ENCODE measurements around the gene GALNT2. TPM values are rescaled to one million over a fixed set of nuclear protein-coding genes. Genes with fewer than 3 reads are reported as not detected.
A peak's percentile ranks its signal among the peaks of the same experiment; 100 is the strongest.

Gene GALNT2
- total and polyA plus RNA-seq, 4 experiments from 2014 or later: 11.5 to 20.9 (median 15.8) TPM

DNA sequence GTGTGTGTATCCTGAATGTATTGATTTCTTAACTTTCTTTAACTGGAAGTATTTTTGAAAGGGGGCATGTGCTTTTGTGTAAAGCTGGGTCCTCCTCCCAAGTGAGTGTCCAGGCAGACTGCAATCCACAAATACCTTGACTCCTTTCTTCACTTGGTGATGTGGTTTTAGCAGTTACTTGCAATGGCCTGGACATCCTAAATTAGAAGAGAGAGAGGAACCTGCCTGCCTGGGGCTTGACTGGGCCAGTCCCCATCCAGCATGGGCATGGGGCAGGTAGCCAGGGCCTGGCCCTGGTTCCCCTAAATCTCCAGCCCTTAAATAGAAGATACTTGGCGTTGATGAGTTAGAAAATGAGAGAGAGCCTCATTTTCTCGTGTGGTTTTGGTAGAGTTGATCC is 199.4 kb downstream of the GALNT2 start:
- Histone ChIP-seq H3K4me1 (ENCODE audit: insufficient read depth, low read length) (peaks cover 15% of the 10 kb centered on the region), H3K9me3 (ENCODE audit: control insufficient read depth in 1 of 2, low read length in 2 of 2) (no peaks in the 10 kb centered on the region), H3K4me3 (ENCODE audit: low read length in 2 of 2) (no peak overlapping the region), H3K27me3 (ENCODE audit: insufficient read depth, low read length) (no peaks in the 10 kb centered on the region), H3K27ac (ENCODE audit: low read depth, low read length) (no peak overlapping the region), H3K36me3 (ENCODE audit: insufficient read depth, low read length) (peaks cover 15% of the 10 kb centered on the region)
- Mint-ChIP-seq H3K27me3 (no peaks in the 10 kb centered on the region), H3K9me3 (no peaks in the 10 kb centered on the region), H3K27ac (peak overlapping the region in 3 of 7 donors; percentile 17 to 60 (median 35)), H3K4me3 (no peak overlapping the region), H3K4me1 (peaks cover 5 to 20% (median 11%) of the 10 kb centered on the region in 4 donors), H3K36me3 (peaks cover 39 to 47% of the 10 kb centered on the region in 2 donors)
- POLR2A ChIA-PET (ENCODE audit: partially characterized antibody): no interaction called here
- intact Hi-C loops (cut with micrococcal nuclease): no loop called here
- CTCF ChIA-PET (ENCODE audit: partially characterized antibody): no interaction called here
- DNase-seq: no peak

DNA sequence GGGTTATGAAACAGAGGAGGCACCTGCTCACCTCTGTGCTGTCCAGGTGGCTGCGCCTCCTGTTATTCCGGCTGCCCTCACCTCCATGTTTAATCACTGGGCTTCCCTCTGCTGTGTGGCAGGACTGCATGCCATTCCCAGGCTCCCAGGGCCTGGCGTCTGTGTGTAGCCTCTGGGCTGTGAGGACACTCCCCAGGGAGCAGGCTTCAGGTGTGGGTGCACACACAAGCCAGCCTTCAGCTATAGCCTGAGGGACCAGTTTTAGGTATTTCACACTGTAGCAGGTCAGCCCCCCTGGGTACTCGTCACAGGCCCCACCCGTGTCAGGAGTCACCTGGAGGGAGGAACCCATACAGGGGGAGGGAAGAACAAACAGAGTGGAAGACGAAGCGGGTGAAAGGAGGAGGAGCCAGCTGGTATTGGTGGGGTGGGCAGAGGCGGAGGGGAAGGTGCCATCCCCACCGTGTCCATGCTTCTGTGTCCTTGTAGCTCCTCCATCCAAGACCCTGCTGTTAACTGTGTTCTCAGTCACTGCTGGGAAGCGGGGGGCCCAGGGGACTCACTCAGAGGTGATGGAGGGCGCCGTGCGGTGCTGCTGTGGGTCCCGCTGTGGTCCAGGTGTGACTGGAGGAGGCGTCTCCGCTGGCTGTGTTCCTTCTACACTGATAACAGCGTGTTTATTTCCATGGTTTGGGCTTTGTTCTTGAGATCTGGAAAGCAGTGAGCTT is 200.5 kb downstream of the GALNT2 start:
- H3K27me3 ChIP-seq (ENCODE audit: insufficient read depth, low read length): no peaks in the 10 kb centered on the region
- H3K9me3 ChIP-seq (ENCODE audit: control insufficient read depth in 1 of 2, low read length in 2 of 2): no peaks in the 10 kb centered on the region
- H3K36me3 ChIP-seq (ENCODE audit: insufficient read depth, low read length): peaks cover 15% of the 10 kb centered on the region
- no peak overlapping the region for H3K27ac ChIP-seq (ENCODE audit: low read depth, low read length)
- no peak overlapping the region for H3K4me3 ChIP-seq (ENCODE audit: low read length in 2 of 2)
- POLR2A ChIA-PET (ENCODE audit: partially characterized antibody): no interaction called here
- H3K9me3 Mint-ChIP-seq: no peaks in the 10 kb centered on the region
- H3K4me3 Mint-ChIP-seq: peak overlapping the region in 1 of 8 donors; percentile 15
- peak overlapping the region in 1 of 7 donors; percentile 62 for H3K27ac Mint-ChIP-seq
- H3K4me1 ChIP-seq (ENCODE audit: insufficient read depth, low read length): peaks cover 15% of the 10 kb centered on the region
- CTCF ChIA-PET (ENCODE audit: partially characterized antibody): no interaction called here
- no peaks in the 10 kb centered on the region for H3K27me3 Mint-ChIP-seq
- peaks cover 31 to 41% of the 10 kb centered on the region in 2 donors for H3K36me3 Mint-ChIP-seq
- DNase-seq: no peak
- intact Hi-C loops (cut with micrococcal nuclease): no loop called here
- peaks cover 5 to 21% (median 12%) of the 10 kb centered on the region in 4 donors for H3K4me1 Mint-ChIP-seq

DNA sequence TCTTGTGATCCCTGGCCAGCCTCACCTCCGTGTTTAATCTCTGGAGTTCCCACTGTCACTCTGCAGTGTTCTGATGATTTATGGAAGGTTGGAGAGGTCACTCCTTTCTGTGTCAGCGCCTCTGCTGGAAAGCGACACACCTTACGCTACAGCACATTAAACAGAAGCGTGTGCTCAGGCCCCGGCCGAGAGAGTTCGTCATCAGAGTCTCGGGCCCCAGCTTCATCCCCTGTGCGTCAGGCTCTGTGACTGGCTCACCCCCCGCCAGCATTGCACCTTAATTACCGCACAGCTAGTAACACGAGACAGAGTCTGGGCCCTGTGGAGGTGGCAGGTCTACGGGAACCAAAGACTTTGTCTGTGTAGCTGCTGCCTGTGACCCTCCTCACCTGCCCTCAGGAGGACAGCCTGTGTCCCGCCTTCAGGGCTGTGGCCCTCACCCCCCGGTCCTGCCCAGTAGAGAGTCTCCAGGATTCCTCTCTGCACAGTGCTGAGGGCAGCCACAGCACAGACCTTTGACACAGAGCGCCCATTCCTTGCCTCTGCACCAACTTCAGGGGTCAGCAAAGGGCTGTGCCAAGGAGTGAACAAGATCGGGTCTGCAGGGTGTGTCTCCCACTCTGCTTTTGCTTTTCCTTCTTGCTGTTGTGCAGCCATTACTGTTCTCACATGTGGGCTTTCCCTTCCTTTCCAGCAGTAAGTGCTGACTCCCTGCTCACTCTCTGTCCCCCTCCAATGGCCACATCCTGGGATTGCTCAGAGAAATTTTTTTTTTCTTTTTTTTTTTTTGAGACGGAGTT is 201.5 kb downstream of the GALNT2 start:
- Mint-ChIP-seq H3K4me3 (no peak overlapping the region), H3K36me3 (peaks cover 31 to 34% of the 10 kb centered on the region in 2 donors), H3K27me3 (no peaks in the 10 kb centered on the region), H3K9me3 (no peaks in the 10 kb centered on the region), H3K27ac (peak overlapping the region in 1 of 7 donors; percentile 4), H3K4me1 (peaks cover 5 to 22% (median 15%) of the 10 kb centered on the region in 4 donors)
- peaks cover 15% of the 10 kb centered on the region for H3K4me1 ChIP-seq (ENCODE audit: insufficient read depth, low read length)
- POLR2A ChIA-PET (ENCODE audit: partially characterized antibody): no interaction called here
- intact Hi-C loops (cut with micrococcal nuclease): no loop called here
- CTCF ChIA-PET (ENCODE audit: partially characterized antibody): no interaction called here
- no peak overlapping the region for H3K4me3 ChIP-seq (ENCODE audit: low read length in 2 of 2)
- H3K36me3 ChIP-seq (ENCODE audit: insufficient read depth, low read length): peaks cover 9% of the 10 kb centered on the region
- H3K9me3 ChIP-seq (ENCODE audit: control insufficient read depth in 1 of 2, low read length in 2 of 2): no peaks in the 10 kb centered on the region
- DNase-seq: no peak
- H3K27me3 ChIP-seq (ENCODE audit: insufficient read depth, low read length): no peaks in the 10 kb centered on the region
- no peak overlapping the region for H3K27ac ChIP-seq (ENCODE audit: low read depth, low read length)

GRCh38 chr1:230270185-230270558 is 203.1 kb downstream of the GALNT2 start:
- Mint-ChIP-seq H3K27ac (peak overlapping the region in 6 of 7 donors; percentile 19 to 77 (median 66)), H3K27me3 (no peaks in the 10 kb centered on the region), H3K4me3 (peak overlapping the region; percentile 2 to 84 (median 60)), H3K9me3 (no peaks in the 10 kb centered on the region), H3K36me3 (peaks cover 17 to 31% of the 10 kb centered on the region in 2 donors), H3K4me1 (peaks cover 8 to 31% (median 18%) of the 10 kb centered on the region in 4 donors)
- DNase-seq: no peak
- no peaks in the 10 kb centered on the region for H3K27me3 ChIP-seq (ENCODE audit: insufficient read depth, low read length)
- H3K4me3 ChIP-seq (ENCODE audit: low read length in 2 of 2): no peak overlapping the region
- no peak overlapping the region for H3K27ac ChIP-seq (ENCODE audit: low read depth, low read length)
- peaks cover 4% of the 10 kb centered on the region for H3K36me3 ChIP-seq (ENCODE audit: insufficient read depth, low read length)
- H3K4me1 ChIP-seq (ENCODE audit: insufficient read depth, low read length): peaks cover 15% of the 10 kb centered on the region
- intact Hi-C loops (cut with micrococcal nuclease): no loop called here
- POLR2A ChIA-PET (ENCODE audit: partially characterized antibody): interaction anchor here (0.7 kb wide), 1 partner anchor 11 kb away, joined by 3 read pairs; no protein-coding TSS in a partner anchor
- H3K9me3 ChIP-seq (ENCODE audit: control insufficient read depth in 1 of 2, low read length in 2 of 2): no peaks in the 10 kb centered on the region
- CTCF ChIA-PET (ENCODE audit: partially characterized antibody): interaction anchor here (1.0 kb wide), 1 partner anchor 15 kb away, joined by 3 read pairs; no protein-coding TSS in a partner anchor

DNA sequence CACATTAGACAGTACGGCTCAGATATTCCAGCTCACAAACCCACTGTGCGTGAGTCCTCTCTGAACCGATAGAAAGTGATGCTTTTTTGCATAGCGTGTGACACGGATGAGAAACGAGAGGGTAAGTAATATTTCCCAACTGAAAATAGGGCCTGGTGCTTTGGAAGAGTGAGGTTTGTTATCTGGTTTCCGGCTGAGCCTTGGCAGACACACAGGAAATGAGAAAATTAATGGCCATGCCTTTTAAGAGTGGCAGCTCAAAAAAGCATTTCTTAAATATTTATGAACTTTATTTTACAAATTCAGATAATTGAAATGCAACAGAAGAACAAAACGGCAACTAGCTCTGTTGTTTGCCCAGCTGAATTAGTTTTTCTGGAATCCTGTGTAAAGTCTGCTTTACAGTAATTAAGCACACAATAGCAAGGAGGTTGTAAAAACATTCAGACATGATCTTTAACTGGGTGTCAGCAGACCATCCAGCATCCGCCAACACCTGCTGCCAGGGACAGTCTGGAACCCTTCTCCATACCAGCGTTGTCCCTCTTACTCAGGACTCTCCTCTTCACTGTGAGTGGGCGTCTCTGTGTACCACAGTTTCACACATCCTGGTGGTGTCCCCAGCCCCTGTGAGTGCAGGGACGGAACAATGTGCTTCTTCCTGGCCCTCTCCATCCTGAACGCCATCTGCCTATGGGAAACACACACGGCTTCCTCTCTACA is 203.7 kb downstream of the GALNT2 start:
- Histone ChIP-seq H3K4me1 (ENCODE audit: insufficient read depth, low read length) (peaks cover 15% of the 10 kb centered on the region), H3K27ac (ENCODE audit: low read depth, low read length) (no peak overlapping the region), H3K27me3 (ENCODE audit: insufficient read depth, low read length) (no peaks in the 10 kb centered on the region), H3K36me3 (ENCODE audit: insufficient read depth, low read length) (peaks cover 4% of the 10 kb centered on the region), H3K4me3 (ENCODE audit: low read length in 2 of 2) (no peak overlapping the region), H3K9me3 (ENCODE audit: control insufficient read depth in 1 of 2, low read length in 2 of 2) (no peaks in the 10 kb centered on the region)
- Mint-ChIP-seq H3K4me1 (peaks cover 8 to 31% (median 18%) of the 10 kb centered on the region in 4 donors), H3K36me3 (peaks cover 16 to 30% of the 10 kb centered on the region in 2 donors), H3K9me3 (no peaks in the 10 kb centered on the region), H3K4me3 (peak overlapping the region; percentile 2 to 84 (median 60)), H3K27me3 (no peaks in the 10 kb centered on the region), H3K27ac (peak overlapping the region; percentile 33 to 77 (median 69))
- no peak for DNase-seq
- CTCF ChIA-PET (ENCODE audit: partially characterized antibody): interaction anchor here (1.0 kb wide), 1 partner anchor 21 kb away, joined by 3 read pairs; no protein-coding TSS in a partner anchor
- POLR2A ChIA-PET (ENCODE audit: partially characterized antibody): interaction anchor here (0.7 kb wide), 1 partner anchor 11 kb away, joined by 3 read pairs; no protein-coding TSS in a partner anchor
- intact Hi-C loops (cut with micrococcal nuclease): no loop called here

GRCh38 chr1:230271300-230272035 is 204.4 kb downstream of the GALNT2 start:
- Histone ChIP-seq H3K4me3 (ENCODE audit: low read length in 2 of 2) (no peak overlapping the region), H3K9me3 (ENCODE audit: control insufficient read depth in 1 of 2, low read length in 2 of 2) (no peaks in the 10 kb centered on the region), H3K27me3 (ENCODE audit: insufficient read depth, low read length) (no peaks in the 10 kb centered on the region), H3K4me1 (ENCODE audit: insufficient read depth, low read length) (peaks cover 15% of the 10 kb centered on the region), H3K36me3 (ENCODE audit: insufficient read depth, low read length) (peaks cover 7% of the 10 kb centered on the region), H3K27ac (ENCODE audit: low read depth, low read length) (no peak overlapping the region)
- H3K27ac Mint-ChIP-seq: peak overlapping the region in 5 of 7 donors; percentile 9 to 71 (median 63)
- CTCF ChIA-PET (ENCODE audit: partially characterized antibody): interaction anchor here (0.6 to 1.0 kb wide), 2 partner anchors 20 to 25 kb away, joined by 3 read pairs; no protein-coding TSS in a partner anchor
- H3K27me3 Mint-ChIP-seq: no peaks in the 10 kb centered on the region
- intact Hi-C loops (cut with micrococcal nuclease): no loop called here
- H3K4me3 Mint-ChIP-seq: peak overlapping the region in 2 of 8 donors; percentile 61 to 65
- DNase-seq: no peak
- POLR2A ChIA-PET (ENCODE audit: partially characterized antibody): no interaction called here
- H3K9me3 Mint-ChIP-seq: no peaks in the 10 kb centered on the region
- peaks cover 16 to 34% of the 10 kb centered on the region in 2 donors for H3K36me3 Mint-ChIP-seq
- peaks cover 8 to 31% (median 18%) of the 10 kb centered on the region in 4 donors for H3K4me1 Mint-ChIP-seq

Data from CD4-positive, alpha-beta memory T cell (primary cell).